Natural killer cell treated with Interleukin-12 subunit alpha and Interleukin-12 subunit beta and Interleukin-15 and Interleukin-18, amount 100 ng/mL, for 72 hours (primary cell): Measurements from ENCODE around the gene DDX43. TPM values are rescaled to one million over a fixed set of nuclear protein-coding genes. Genes with fewer than 3 reads are reported as not detected.

Experiments
- total RNA-seq, 2 donors: library from RNA; stranded (reverse); gene quantifications; one replicate each; pipeline ENCODE4 v1.2.3, GENCODE V29; 2022

DDX43 gene
- total RNA-seq, 2 donors from 2014 or later: 1.0 TPM; not detected in 1

Other genes starting within 250 kb of the DDX43 start
- under 1 TPM in 1 of 2 donors, not detected in 1; 0.50 TPM for gene KHDC1L, start 169.3 kb upstream of the DDX43 start, total RNA-seq
- gene KHDC1, start 131.6 kb upstream of the DDX43 start, total RNA-seq: 10 to 100 TPM in 1 of 2 donors, 1 to 10 TPM in 1; 3.7 to 14.9 TPM
- gene DPPA5, start 40.6 kb upstream of the DDX43 start, total RNA-seq: not detected
- gene KHDC3L, start 32.2 kb upstream of the DDX43 start, total RNA-seq: not detected
- not detected for gene OOEP, start 24.9 kb upstream of the DDX43 start, total RNA-seq
- 10 to 100 TPM; 45.5 to 78.4 TPM for gene CGAS, start 57.5 kb downstream of the DDX43 start, total RNA-seq
- gene MTO1, start 66.9 kb downstream of the DDX43 start, total RNA-seq: 10 to 100 TPM; 42.9 to 76.0 TPM
- gene EEF1A1, start 126.2 kb downstream of the DDX43 start, total RNA-seq: 1,000 to 10,000 TPM; 4,705 to 6,056 TPM